MM.1S (cell line): ENCODE data around the gene PMVK.

Experiments
- EZH2 ChIP-seq: fragments of 300-600 bp; sonication (generic); optimal IDR thresholded peaks from 2 replicates; pipeline ENCODE3; 2017; ENCODE audit warnings: low read depth, mild to moderate bottlenecking, antibody characterized with exemption, low read length, mixed read lengths
- EZH2phosphoT487 ChIP-seq: fragments of 300-600 bp; sonication (generic); IDR thresholded peaks from 2 replicates; pipeline ENCODE4 v1.6.1; 2018; ENCODE audit warnings: antibody characterized with exemption, low read length
- TF ChIP-seq, protein P1 (sequence below): fragments of 300-600 bp; sonication (generic); IDR thresholded peaks from 2 replicates; pipeline ENCODE4 v1.5.1; 2016; ENCODE audit warnings: antibody characterized with exemption, low read length, mixed read lengths

DNA sequence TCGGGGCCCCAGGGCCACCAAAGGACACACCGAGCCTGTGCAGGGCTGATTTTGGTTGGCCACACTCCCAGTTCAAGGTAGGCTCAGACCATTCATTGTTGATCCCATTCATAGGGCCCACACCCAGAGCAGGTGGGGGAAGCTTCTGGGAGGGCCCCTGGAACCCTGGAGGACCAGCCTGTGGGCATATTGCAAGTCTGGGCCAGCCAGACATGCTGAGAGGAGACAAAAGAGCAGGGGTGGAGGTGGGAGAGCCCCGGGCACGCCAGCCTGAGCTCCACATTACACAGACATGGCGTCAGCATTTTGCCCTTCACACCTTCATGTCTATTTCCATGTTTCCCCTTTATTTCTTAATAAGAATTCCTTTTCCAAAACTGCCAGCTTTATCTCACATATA lies 25.7 kb downstream of the PMVK start:
- TF ChIP-seq, protein P1, sequence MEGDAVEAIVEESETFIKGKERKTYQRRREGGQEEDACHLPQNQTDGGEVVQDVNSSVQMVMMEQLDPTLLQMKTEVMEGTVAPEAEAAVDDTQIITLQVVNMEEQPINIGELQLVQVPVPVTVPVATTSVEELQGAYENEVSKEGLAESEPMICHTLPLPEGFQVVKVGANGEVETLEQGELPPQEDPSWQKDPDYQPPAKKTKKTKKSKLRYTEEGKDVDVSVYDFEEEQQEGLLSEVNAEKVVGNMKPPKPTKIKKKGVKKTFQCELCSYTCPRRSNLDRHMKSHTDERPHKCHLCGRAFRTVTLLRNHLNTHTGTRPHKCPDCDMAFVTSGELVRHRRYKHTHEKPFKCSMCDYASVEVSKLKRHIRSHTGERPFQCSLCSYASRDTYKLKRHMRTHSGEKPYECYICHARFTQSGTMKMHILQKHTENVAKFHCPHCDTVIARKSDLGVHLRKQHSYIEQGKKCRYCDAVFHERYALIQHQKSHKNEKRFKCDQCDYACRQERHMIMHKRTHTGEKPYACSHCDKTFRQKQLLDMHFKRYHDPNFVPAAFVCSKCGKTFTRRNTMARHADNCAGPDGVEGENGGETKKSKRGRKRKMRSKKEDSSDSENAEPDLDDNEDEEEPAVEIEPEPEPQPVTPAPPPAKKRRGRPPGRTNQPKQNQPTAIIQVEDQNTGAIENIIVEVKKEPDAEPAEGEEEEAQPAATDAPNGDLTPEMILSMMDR: no peak
- TF ChIP-seq EZH2 (no peak), EZH2phosphoT487 (no peak)
